Fibroblast of pulmonary artery (primary cell): ENCODE data around the gene ABCD1.
"Not testable (repeated sequence)": the region's sequence is repeated elsewhere in the genome, so short reads cannot be mapped to it uniquely, and the experiment has no call there.

Source experiments
- DNase-seq: peaks from one replicate; pipeline ENCODE4 v3.0.0-alpha.2; 2010; ENCODE audit warnings: low read depth
- H3K4me3 ChIP-seq: replicated peaks from 2 replicates; pipeline ENCODE4 v1.5.1; 2011; ENCODE audit warnings: low read depth, mild to moderate bottlenecking, control low read depth, low read length, moderate library complexity
- CTCF ChIP-seq: IDR thresholded peaks from 2 replicates; pipeline ENCODE4 v1.5.1; 2011; ENCODE audit warnings: mild to moderate bottlenecking, control low read depth, low read length, inconsistent platforms; ENCODE audit errors: missing control alignments

Gene ABCD1

GRCh38 chrX:153703036-153703370 is 21.7 kb upstream of the ABCD1 start:
- TF ChIP-seq CTCF = no peak
- H3K4me3 ChIP-seq = no peak overlapping the region
- peak; percentile 78 for DNase-seq

GRCh38 chrX:153704021-153704526 is 20.6 kb upstream of the ABCD1 start:
- TF ChIP-seq CTCF = no peak
- DNase-seq = no peak
- H3K4me3 ChIP-seq = no peak overlapping the region

- not testable (repeated sequence) for H3K4me3 ChIP-seq, DNase-seq
Measured at GRCh38 chrX:153704631-153705402, 19.8 kb upstream of the ABCD1 start.

GRCh38 chrX:153705403-153706060 is 19.1 kb upstream of the ABCD1 start:
- H3K4me3 ChIP-seq, DNase-seq: not testable (repeated sequence)

GRCh38 chrX:153706799-153707198 is 17.9 kb upstream of the ABCD1 start:
- H3K4me3 ChIP-seq = no peak overlapping the region
- TF ChIP-seq CTCF = no peak
- no peak for DNase-seq

- no peak for TF ChIP-seq CTCF
- DNase-seq = no peak
- H3K4me3 ChIP-seq = no peak overlapping the region
Measured at GRCh38 chrX:153707406-153707805, 17.2 kb upstream of the ABCD1 start.

- peak; percentile 78 for DNase-seq
- TF ChIP-seq CTCF = peak; percentile 59
- no peak overlapping the region for H3K4me3 ChIP-seq
Measured at GRCh38 chrX:153708415-153708814, 16.2 kb upstream of the ABCD1 start.
